NT2/D1 (cell line): ENCODE measurements around the gene DLX6.

Source experiments
- YY1 ChIP-seq: IDR thresholded peaks from 2 replicates; pipeline ENCODE4 v1.6.1; 2011; ENCODE audit not compliant: insufficient read length, insufficient read depth
- ZNF274 ChIP-seq: IDR thresholded peaks from 2 replicates; pipeline ENCODE4 v1.6.1; 2011; ENCODE audit warnings: mild to moderate bottlenecking, low read depth, low read length

DNA sequence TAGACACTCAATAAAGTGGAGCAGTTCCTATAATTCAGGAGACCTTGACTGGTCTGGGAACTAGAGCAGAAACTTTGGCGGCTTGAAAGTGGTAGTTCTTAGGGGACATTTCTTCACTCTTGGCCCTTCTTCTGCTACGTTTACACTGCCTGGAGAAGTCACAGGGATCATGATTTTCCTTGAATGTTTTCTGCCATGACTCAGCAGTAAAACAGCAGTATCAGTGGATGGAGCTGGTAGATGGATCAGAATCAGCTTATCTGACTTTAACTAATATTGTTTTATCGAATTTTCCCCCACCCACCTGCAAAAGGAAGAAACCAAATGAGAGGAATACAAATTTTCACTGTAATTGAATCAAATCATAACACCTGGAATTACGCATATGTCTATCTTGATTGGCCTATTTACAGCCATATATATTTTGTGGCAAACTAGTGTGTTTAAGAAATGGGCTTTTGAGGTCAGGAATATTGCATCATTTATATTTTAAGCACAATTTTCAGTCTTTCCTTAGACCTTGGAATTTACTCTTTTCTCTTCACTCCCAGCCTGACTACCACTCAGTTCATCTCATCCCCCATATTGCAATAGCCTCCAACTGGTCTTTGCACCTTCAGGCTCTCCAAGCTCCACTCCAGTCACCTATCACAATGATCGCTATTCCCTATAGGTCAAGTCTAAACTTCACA lies 34.2 kb downstream of the DLX6 start:
- TF ChIP-seq YY1 (no peak), ZNF274 (no peak)
